Activated CD4-positive, alpha-beta T cell treated with anti-CD3 and anti-CD28 coated beads, Interleukin-2, amount 10 ng/mL, durations not matched to agents 7 days and 5 days (primary cell): Measurements from ENCODE around the gene USHBP1. TPM values are rescaled to one million over a fixed set of nuclear protein-coding genes. Genes with fewer than 3 reads are reported as not detected.
A peak's percentile ranks its signal among the peaks of the same experiment; 100 is the strongest.

Source experiments
- CTCF ChIA-PET: fragments of 350-600 bp; sonication (Branson Sonifier 250); formaldehyde crosslinking; loops from one replicate; lab custom pipeline; 2021; ENCODE audit warnings: antibody characterized with exemption; lab: Charles Lee
- POLR2A ChIA-PET: fragments of 350-600 bp; sonication (Branson Sonifier 250); formaldehyde crosslinking; loops from one replicate; lab custom pipeline; 2021; ENCODE audit warnings: antibody characterized with exemption; lab: Charles Lee
- DNase-seq: peaks from one replicate; pipeline ENCODE4 v3.0.0-alpha.2; 2020
- H3K27ac Mint-ChIP-seq: one replicate; pipeline ENCODE4 v1.8.0; 2021; ENCODE audit warnings: mild to moderate bottlenecking, moderate library complexity, mixed read lengths
- H3K27me3 Mint-ChIP-seq: one replicate; pipeline ENCODE4 v1.8.0; 2021; ENCODE audit warnings: mixed read lengths
- H3K36me3 Mint-ChIP-seq: one replicate; pipeline ENCODE4 v1.8.0; 2021; ENCODE audit warnings: low read depth, mixed read lengths
- H3K4me1 Mint-ChIP-seq: one replicate; pipeline ENCODE4 v1.8.0; 2021; ENCODE audit warnings: mixed read lengths
- H3K4me3 Mint-ChIP-seq: one replicate; pipeline ENCODE4 v1.8.0; 2021; ENCODE audit warnings: mild to moderate bottlenecking, moderate library complexity, mixed read lengths
- H3K9me3 Mint-ChIP-seq: one replicate; pipeline ENCODE4 v1.8.0; 2021; ENCODE audit warnings: mixed read lengths
- total RNA-seq, 2 experiments: library from RNA; stranded (reverse); gene quantifications; one replicate each; pipeline ENCODE4 v1.2.3, GENCODE V29; 2021

The USHBP1 gene
- total RNA-seq, 2 experiments from 2014 or later: 0.27 TPM; not detected in 1

DNA sequence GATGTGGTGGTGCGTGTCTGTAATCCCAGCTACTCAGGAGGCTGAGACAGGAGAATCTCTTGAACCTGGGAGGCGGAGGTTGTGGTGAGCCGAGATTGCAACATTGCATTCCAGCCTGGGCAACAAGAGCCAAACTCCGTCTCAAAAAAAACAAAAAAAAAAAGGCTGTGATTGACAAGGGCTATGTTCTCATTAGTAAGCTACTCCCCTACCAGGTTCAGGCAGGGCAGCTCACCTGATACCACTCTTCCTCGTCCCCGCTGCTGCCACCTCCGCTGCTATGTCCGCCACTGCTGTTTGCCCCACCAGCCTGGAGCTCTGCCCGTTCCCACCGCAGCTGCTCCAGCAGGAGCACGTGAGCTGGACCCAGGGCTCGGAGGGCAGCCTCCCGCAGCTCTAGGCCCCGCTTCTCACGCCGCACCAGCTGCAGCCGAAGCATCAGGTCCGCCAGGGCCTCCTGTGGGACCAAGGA lies 9.4 kb downstream of the USHBP1 start:
- Mint-ChIP-seq H3K27me3 (no peaks in the 10 kb centered on the region), H3K36me3 (no peaks in the 10 kb centered on the region), H3K4me3 (no peak overlapping the region), H3K27ac (no peak overlapping the region), H3K9me3 (no peaks in the 10 kb centered on the region), H3K4me1 (no peaks in the 10 kb centered on the region)
- no peak for DNase-seq
- ChIA-PET CTCF (interaction anchor here (0.7 to 1.6 kb wide), 4 partner anchors 8 to 18 kb away, joined by 3 to 7 read pairs (median 4); partner anchors contain the start of gene USHBP1), POLR2A (interaction anchor here (0.6 kb wide), 1 partner anchor 14 kb away, joined by 3 read pairs; no protein-coding TSS in a partner anchor)

DNA sequence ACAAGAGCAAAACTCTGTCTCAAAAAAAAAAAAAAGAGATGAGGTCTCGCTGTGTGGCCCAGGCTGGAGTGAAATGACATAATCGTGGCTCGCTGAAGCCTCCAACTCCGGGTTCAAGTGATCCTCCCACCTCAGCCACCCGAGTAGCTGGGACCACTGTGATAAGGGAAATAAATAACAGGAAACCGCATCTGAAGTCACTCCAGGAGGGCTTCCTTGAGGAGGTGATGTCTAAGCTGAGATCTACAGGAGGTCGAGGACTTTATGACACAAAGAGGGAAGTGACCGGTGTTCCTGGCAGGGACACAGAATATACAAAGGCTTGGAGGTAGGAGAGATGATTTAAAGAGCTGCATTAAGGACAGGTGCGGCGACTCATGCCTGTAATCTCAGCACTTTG lies 9.9 kb downstream of the USHBP1 start:
- no peak for DNase-seq
- no peaks in the 10 kb centered on the region for H3K9me3 Mint-ChIP-seq
- no peak overlapping the region for H3K4me3 Mint-ChIP-seq
- no peak overlapping the region for H3K27ac Mint-ChIP-seq
- H3K36me3 Mint-ChIP-seq: no peaks in the 10 kb centered on the region
- H3K4me1 Mint-ChIP-seq: no peaks in the 10 kb centered on the region
- ChIA-PET POLR2A (interaction anchor here (0.6 kb wide), 2 partner anchors 9 to 15 kb away, joined by 3 to 4 read pairs; no protein-coding TSS in a partner anchor), CTCF (interaction anchor here (0.7 to 1.6 kb wide), 4 partner anchors 9 to 17 kb away, joined by 3 to 7 read pairs (median 4); partner anchors contain the start of gene USHBP1)
- no peaks in the 10 kb centered on the region for H3K27me3 Mint-ChIP-seq

DNA sequence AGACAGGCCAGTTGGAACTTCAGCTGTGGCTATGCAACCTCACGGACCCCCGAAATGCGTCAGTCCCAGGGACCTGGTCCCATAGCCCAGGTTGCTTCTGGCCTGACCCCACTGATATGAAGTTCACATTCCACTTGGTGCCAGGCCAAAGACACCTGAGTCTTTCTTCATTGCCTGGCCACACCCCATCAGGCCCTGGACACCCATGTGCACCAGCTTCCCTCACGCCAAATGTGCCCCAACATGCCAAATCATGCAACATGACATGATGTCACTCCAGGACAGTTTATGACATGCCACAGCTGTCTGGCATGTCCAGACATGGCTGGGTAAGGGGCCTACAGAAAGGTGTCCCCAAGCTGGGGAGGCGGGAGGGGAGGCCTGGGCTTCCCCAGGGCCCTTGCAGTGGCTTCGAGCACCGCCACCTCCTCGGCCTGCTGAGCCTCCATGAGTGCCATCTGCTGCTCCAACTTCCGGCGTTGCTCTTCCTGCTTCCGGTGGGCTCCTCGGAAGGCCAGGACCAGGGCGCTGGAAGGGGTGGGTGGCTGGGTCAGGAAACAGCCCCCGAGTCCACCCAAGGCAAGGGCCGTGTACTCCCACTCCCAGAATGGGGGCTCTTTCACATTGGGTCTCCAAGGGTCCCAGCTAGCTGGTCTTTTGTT lies 14.5 kb downstream of the USHBP1 start:
- Mint-ChIP-seq H3K4me1 (peaks cover 7% of the 10 kb centered on the region), H3K9me3 (no peaks in the 10 kb centered on the region), H3K27ac (no peak overlapping the region), H3K27me3 (peaks cover 11% of the 10 kb centered on the region), H3K4me3 (no peak overlapping the region), H3K36me3 (no peaks in the 10 kb centered on the region)
- DNase-seq: no peak
- ChIA-PET POLR2A (no interaction called here), CTCF (interaction anchor here (1.1 to 2.6 kb wide), 6 partner anchors 8 to 15 kb away, joined by 3 to 16 read pairs (median 4); partner anchors contain the start of gene USHBP1)

DNA sequence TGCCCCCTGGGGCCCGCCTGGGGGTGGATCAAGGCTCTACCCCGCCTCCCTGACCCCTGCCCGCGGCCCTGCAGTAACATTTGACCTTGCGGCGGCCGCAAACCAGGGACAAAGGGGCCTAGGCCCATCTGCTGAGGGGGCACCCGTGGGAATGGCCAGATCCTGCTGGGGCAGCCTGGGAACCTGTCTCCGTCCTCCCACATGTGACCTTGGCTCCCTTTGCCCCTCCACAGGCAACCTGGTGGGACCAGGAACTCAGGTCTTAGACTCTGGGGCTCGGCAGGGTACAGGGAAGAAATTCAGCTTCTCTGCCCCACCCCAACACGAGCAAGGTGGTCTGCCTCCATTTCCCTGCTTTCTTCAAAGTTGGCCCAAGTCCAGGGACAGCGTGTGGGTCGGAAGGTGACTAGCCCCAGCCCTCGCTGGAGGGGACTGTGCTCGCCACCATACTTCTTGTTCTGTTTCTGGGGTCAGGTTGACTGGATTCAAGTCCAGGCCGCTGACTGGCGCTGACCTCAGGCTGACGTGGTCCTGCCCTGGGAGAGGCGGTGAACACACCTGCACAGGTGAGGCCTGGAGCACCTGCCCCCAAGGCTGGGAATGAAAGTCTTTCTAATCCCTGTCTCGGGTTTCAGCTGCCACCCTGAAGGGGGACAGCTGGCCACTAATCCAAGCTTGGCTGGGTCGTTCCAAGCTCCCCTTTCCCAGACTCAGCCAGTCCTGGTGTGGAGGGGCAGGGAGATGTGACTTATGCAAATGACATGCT lies 16.4 kb downstream of the USHBP1 start:
- ChIA-PET CTCF (interaction anchor here (1.5 to 2.6 kb wide), 3 partner anchors 10 to 13 kb away, joined by 3 to 16 read pairs (median 6); no protein-coding TSS in a partner anchor), POLR2A (no interaction called here)
- no peak overlapping the region for H3K4me3 Mint-ChIP-seq
- DNase-seq: no peak
- no peaks in the 10 kb centered on the region for H3K36me3 Mint-ChIP-seq
- no peaks in the 10 kb centered on the region for H3K9me3 Mint-ChIP-seq
- peaks cover 19% of the 10 kb centered on the region for H3K27me3 Mint-ChIP-seq
- H3K27ac Mint-ChIP-seq: no peak overlapping the region
- peaks cover 7% of the 10 kb centered on the region for H3K4me1 Mint-ChIP-seq

DNA sequence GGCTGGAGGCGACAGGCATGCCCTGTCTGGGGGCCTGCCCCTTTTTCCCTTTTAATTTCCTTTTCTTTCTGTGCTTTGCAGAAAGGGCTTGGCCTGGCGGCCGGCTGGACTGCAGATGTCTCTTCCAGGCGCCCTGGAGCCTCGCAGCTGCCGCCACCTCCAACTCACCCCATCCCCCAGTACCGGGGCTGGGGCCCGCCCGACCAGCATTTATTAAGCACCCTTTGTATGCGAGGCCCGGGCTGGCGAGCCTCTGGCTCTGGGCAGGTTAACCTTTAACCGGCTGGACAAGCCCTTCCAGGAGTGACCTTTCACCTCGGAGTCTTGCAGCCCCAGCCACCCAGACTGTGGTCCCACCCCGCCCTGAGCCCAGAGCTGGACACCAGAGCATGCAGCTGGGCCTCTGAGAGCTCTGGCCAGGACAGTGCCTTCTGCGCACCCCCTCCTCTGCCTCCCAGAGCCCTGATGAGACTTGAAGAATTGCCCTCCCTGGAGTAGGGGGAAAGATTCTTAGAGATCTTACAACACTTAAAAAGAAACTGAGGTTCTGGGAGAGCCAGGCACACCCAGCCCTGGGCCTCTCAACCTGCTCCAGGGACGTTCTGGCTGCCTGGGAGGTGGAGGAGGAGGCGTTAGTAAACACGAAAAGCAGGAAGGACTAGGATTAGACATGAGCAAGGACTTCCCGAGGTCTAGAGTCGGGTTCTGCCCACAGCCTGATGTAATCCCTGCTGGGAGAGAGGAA lies 17.7 kb downstream of the USHBP1 start:
- H3K27ac Mint-ChIP-seq: no peak overlapping the region
- peaks cover 21% of the 10 kb centered on the region for H3K27me3 Mint-ChIP-seq

DNA sequence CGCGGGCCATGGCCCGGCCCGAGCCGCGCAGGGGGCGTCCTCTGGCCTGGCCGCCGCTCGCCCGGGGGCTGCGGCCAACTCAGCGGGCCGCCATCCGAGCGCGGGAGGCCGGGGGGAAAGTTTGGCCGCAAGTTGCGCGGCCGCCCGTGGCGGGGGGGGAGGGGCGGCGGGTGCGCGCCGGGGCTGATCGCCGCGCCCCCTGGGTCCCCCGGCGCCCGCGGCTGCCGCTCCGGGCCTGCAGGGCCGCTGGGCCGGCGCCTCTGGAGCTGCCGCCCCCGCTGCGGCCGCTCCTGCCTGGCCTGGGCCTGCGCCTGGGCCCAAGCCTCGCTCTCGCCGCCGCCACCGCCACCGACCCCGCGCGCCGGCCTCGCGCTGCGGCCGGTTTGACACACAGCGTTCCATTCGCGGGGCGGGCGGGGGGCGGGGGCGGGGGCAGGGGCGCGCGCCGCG lies 19.0 kb downstream of the USHBP1 start, which contains the start of gene NR2F6:
TSS of gene NR2F6 (minus strand) at position 385 of the 450 bp plus-strand sequence. CDS start 699 bp downstream, outside the sequence.
- peaks cover 21% of the 10 kb centered on the region for H3K27me3 Mint-ChIP-seq
- ChIA-PET POLR2A (no interaction called here), CTCF (no interaction called here)

More for the DNA sequence above, 17.7 kb downstream of the USHBP1 start:
- Mint-ChIP-seq H3K9me3 (no peaks in the 10 kb centered on the region), H3K4me1 (peaks cover 7% of the 10 kb centered on the region), H3K4me3 (peak overlapping the region; percentile 75), H3K36me3 (no peaks in the 10 kb centered on the region)
- DNase-seq: no peak
- ChIA-PET CTCF (no interaction called here), POLR2A (no interaction called here)

DNA sequence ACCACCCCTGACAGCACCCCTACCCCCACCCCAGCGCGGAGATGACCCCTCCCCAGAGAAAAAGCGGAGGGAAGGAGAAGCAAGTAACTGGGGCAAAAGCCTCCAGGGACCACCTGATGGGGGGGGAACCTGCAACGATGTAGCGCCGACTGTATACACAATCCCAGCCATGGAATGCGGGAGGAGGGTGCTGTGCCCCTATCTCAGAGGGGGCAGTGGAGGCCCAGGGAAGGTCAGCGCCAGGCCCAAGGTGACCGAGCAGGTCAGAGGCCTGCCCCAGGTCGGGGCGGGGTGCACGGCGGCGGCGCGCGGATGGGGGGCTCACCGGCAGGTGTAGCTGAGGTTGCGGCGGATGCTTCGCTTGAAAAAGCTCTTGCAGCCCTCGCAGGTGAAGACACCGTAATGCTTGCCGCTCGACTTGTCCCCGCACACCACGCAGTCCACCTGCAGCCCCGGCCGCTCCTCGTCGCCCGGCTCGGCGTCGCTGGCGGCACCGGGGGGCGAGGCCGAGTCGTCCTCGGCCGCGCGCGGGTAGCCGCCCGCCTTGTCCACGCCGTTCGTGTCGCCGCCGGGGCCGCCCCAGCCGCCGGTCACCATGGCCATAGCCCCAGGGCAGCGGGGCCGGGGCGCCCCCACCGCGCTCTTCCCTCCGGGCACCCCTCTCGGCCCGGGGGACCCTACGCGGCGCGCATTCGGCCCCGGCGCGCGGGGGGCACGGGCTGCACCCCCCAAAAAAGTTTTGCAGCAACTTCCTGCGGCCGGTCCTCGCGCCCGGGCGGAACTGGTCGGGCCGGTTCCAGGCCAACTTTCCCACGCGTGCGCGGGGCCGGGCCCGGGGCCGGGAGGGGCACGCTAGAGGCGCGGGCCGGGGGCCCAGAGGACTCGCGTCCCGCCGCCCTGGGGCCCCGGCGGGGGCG lies 19.7 kb downstream of the USHBP1 start:
- no peaks in the 10 kb centered on the region for H3K9me3 Mint-ChIP-seq
- peaks cover 7% of the 10 kb centered on the region for H3K4me1 Mint-ChIP-seq
- H3K36me3 Mint-ChIP-seq: no peaks in the 10 kb centered on the region
- peak overlapping the region; percentile 25 for H3K27ac Mint-ChIP-seq
- H3K4me3 Mint-ChIP-seq: peak overlapping the region; percentile 48
- CTCF ChIA-PET: interaction anchor here (3.3 kb wide), 1 partner anchor 14 kb away, joined by 17 read pairs; no protein-coding TSS in a partner anchor
- H3K27me3 Mint-ChIP-seq: peaks cover 21% of the 10 kb centered on the region
- no peak for DNase-seq
- POLR2A ChIA-PET: no interaction called here

More for the DNA sequence above, 19.0 kb downstream of the USHBP1 start, which contains the start of gene NR2F6:
- Mint-ChIP-seq H3K4me1 (peaks cover 7% of the 10 kb centered on the region), H3K9me3 (no peaks in the 10 kb centered on the region), H3K27ac (peak within 1 kb of the TSS; percentile 73), H3K4me3 (peak within 1 kb of the TSS; percentile 75), H3K36me3 (no peaks in the 10 kb centered on the region)
- DNase-seq: peak; percentile 46

DNA sequence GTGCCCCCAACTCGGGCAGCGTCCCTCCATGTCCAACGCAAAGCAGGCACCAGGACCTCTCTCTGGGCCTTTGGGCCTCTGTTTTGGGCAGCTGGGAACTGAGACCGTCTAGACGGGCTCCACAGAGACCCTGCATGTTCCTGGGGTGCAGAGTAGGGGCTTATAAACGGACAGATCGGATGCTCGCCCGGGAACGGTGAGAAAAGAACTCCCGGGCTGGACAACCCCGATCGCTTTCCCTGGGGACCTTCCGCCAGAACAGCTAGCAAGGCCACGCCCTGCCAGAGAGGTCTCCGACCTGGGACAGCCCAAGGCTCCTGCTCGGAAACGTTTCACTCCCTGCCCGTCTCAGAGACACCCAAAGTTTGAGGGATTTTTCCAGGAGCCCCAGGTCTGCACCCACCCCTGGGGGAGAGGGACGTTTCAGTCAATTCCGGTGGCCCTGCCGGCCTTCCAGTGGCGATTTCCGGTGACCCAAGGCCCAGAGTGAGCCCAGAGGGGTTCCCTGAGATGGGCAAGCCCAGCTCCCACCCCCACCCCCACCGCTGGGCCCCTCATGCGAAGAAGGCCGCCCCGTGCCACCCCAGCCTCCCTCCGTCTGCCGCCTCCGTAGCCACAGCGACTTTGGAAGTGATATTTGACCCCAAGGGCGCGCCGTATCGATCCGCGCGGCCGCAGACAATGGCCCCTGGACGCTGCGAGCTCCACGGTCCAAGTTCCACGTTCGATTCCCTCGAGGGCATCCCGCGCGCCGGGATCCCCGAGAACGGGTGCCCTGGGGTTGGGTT lies 20.5 kb downstream of the USHBP1 start:
- no peaks in the 10 kb centered on the region for H3K9me3 Mint-ChIP-seq
- CTCF ChIA-PET: interaction anchor here (0.6 to 3.3 kb wide), 3 partner anchors 15 to 1474 kb away, joined by 4 to 17 read pairs (median 7); partner anchors contain the start of gene BABAM1
- H3K4me1 Mint-ChIP-seq: peaks cover 7% of the 10 kb centered on the region
- peaks cover 21% of the 10 kb centered on the region for H3K27me3 Mint-ChIP-seq
- POLR2A ChIA-PET: no interaction called here
- H3K4me3 Mint-ChIP-seq: peak overlapping the region; percentile 48
- no peak for DNase-seq
- H3K36me3 Mint-ChIP-seq: no peaks in the 10 kb centered on the region
- H3K27ac Mint-ChIP-seq: peak overlapping the region; percentile 25

DNA sequence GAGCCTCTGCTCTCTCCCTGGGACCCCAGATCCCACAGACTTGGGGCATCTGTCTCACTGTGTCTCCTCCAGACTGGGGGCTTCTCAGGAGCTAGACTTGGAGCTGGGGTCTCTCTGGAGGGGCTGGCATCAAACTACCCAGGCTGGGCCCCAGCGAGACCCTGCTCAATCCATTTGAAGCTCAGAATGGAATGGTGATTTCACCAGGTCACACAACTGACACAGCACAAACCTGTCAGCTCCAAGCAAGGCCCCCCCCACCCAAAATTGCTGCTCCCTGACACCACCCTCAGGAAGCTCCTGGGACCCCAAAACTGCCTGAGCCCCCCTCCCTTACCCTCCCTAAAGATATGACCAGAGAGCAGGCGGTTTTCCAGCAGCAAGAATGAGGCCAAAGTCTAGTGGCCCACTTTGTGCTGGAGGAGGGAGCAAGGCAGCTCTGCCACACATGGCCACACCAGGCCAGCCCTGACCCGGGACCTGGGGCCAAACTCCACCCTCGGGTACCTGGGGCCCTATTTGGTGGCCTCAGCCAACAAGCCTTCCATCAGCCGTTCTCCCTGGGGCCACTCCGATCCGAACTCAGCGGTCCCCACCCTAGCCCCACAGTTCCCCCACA lies 21.2 kb downstream of the USHBP1 start:
- ChIA-PET CTCF (interaction anchor here (0.6 to 3.3 kb wide), 5 partner anchors 11 to 1475 kb away, joined by 3 to 17 read pairs (median 4); partner anchors contain the start of gene BABAM1), POLR2A (no interaction called here)
- Mint-ChIP-seq H3K4me3 (no peak overlapping the region), H3K9me3 (no peaks in the 10 kb centered on the region), H3K27ac (no peak overlapping the region), H3K27me3 (peaks cover 21% of the 10 kb centered on the region), H3K36me3 (no peaks in the 10 kb centered on the region), H3K4me1 (peaks cover 7% of the 10 kb centered on the region)
- DNase-seq: no peak

DNA sequence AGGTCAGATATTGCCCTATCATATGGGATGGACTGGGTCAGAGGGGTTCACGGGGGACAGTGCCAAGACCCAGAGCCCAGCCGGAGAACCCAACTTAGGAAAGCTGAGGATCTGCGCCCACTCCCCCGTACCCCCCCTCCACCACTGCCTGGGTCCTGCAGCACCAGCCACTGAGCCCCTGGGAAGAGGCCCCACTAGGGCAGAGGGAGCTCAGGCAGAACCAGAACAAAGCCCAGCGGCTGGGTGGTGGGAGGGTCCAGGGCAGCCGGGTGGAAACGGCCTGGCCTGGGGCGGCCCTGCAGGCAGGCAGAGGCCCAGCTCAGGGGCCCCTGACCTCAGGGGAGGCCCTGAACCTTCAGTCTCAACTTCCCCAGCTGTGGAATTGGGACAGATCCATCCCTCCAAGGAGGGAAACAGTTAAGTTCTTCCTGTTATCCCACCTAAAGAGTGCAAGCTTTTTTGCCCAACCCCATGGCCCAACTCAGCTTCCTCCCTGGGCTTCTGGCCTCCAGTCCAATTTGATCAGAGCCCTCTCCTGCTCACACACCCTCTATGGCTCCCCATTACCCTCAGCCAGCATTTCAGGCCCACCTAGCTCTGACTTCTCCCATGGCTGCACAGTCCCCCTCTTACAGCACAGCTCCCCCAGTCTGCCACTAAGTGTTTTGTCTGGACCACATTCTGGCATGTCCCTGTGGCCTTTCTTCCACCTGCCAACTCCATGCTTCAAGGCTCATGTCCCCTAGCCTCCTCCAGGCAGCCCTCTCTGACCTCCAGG lies 21.9 kb downstream of the USHBP1 start:
- CTCF ChIA-PET: interaction anchor here (0.7 to 3.3 kb wide), 4 partner anchors 12 to 176 kb away, joined by 3 to 17 read pairs (median 4); partner anchors contain the start of gene BABAM1
- DNase-seq: no peak
- POLR2A ChIA-PET: no interaction called here
- Mint-ChIP-seq H3K27ac (no peak overlapping the region), H3K36me3 (no peaks in the 10 kb centered on the region), H3K27me3 (peaks cover 21% of the 10 kb centered on the region), H3K4me3 (no peak overlapping the region), H3K4me1 (peaks cover 7% of the 10 kb centered on the region), H3K9me3 (no peaks in the 10 kb centered on the region)
